NCI-H345 treated with DMSO at 0.1 percent for 48 hours (cell line): ENCODE results near the gene TCF25.
"Not testable (repeated sequence)": the region's sequence is repeated elsewhere in the genome, so short reads cannot be mapped to it uniquely, and the experiment has no call there.

Experiments
- DNase-seq: peaks from one replicate; lab custom pipeline; 2025; ENCODE audit not compliant: unreplicated experiment; lab: John Stamatoyannopoulos, UW

TCF25 gene

DNA sequence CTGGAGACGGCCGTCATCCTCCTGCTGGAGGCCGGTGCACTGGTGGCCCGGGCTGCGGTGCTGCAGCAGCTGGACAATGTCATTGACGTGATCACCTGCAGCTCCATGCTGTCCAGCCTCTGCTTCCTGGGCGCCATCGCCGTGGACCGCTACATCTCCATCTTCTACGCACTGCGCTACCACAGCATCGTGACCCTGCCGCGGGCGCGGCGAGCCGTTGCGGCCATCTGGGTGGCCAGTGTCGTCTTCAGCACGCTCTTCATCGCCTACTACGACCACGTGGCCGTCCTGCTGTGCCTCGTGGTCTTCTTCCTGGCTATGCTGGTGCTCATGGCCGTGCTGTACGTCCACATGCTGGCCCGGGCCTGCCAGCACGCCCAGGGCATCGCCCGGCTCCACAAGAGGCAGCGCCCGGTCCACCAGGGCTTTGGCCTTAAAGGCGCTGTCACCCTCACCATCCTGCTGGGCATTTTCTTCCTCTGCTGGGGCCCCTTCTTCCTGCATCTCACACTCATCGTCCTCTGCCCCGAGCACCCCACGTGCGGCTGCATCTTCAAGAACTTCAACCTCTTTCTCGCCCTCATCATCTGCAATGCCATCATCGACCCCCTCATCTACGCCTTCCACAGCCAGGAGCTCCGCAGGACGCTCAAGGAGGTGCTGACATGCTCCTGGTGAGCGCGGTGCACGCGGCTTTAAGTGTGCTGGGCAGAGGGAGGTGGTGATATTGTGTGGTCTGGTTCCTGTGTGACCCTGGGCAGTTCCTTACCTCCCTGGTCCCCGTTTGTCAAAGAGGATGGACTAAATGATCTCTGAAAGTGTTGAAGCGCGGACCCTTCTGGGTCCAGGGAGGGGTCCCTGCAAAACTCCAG lies 46.4 kb downstream of the TCF25 start:
- no peak for DNase-seq

DNA sequence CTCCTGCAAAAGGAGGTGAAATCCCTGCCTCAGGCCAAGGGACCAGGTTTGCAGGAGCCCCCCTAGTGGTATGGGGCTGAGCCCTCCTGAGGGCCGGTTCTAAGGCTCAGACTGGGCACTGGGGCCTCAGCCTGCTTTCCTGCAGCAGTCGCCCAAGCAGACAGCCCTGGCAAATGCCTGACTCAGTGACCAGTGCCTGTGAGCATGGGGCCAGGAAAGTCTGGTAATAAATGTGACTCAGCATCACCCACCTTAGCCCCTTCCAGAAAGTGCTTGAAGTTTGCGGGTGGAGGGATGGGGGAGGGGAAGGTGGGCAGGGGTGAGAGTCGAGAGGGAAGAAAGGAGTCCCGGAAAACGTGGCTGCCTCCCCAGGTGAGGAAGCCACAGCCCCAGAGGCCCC lies 47.3 kb downstream of the TCF25 start:
- DNase-seq: no peak

DNA sequence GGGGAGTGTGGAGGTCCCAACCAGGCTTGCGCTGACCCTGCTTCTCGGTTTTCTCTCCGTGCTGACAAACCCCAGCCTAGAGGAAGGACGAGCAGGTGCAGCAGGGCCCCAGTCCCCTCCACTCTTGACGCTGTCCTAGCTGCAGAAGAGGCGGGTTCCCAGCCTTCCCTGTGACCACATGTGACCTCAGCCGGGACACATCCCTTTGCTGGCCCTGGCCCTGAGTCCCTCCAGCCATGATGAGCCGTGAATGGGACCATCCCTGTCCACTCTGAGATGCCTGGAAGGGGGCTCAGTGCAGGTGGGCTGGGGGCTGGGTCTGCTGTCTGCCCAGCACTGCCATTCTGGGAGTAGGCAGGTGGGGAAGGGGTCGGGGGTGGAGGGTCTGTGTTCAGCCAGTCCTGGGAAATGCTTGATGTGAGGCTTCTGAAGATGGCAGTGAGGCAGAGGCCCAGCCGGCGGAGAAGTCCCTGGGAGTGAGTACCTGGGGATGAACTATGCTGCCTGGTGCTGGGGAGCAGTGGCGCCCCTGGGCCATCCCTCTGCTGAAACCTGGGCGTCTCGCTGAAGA lies 47.8 kb downstream of the TCF25 start:
- DNase-seq: no peak

DNA sequence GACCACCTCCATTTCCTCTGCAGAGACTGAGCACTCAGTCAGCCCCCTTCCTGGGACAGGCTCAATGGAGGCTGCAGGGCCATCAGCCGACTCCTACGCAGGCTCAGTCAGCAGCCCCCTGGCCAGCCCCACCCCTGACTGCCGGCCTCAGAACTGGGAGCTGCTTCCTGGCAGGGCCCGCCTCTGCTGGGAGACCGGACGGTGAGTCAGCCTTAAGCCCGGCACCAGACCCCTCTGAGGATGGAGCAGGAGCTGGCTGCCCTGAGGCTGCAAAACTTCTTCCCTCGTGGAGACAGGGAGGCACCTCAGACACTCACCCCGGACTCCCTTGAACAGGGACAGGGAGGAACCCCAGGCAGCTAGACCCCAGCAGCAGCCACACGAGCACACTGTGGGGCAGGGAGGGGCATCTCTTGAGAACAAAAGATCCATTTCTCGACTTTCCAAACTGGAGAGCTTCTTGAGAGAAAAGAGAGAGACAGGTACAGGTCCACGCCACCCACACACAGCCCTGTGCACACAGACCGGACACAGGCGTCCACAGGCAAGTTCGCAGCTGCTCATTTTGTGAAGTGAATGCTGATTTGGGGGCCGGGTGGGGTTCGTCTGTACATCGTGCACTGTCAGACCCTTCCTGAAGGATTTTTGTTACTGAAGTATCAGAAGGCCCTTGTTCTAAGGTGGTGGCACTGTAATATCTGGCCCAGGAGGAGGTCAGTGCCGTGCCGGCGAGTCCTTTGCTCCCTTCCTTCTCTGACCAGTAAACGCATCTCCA lies 48.5 kb downstream of the TCF25 start:
- DNase-seq: no peak

DNA sequence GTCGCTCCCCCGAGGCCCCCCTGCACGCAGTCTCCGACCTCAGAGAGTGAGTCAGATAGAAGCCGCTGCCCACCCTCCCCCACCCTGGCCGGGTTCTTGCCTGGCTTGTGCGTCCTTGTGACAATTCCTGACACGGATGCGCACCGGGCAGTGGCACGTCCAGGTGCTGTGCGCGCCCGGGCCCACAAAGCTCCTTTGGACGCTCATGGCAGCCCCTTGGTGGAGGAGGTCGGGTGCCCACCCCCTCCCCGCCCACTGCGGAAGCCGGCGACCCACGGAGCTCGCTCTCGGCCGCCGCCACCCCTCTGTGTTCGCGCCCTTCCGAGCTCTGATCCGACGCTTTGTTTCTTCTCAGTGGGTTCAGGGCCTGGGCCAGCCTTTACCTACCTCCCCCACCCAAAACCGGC lies 49.1 kb downstream of the TCF25 start:
- no peak for DNase-seq

DNA sequence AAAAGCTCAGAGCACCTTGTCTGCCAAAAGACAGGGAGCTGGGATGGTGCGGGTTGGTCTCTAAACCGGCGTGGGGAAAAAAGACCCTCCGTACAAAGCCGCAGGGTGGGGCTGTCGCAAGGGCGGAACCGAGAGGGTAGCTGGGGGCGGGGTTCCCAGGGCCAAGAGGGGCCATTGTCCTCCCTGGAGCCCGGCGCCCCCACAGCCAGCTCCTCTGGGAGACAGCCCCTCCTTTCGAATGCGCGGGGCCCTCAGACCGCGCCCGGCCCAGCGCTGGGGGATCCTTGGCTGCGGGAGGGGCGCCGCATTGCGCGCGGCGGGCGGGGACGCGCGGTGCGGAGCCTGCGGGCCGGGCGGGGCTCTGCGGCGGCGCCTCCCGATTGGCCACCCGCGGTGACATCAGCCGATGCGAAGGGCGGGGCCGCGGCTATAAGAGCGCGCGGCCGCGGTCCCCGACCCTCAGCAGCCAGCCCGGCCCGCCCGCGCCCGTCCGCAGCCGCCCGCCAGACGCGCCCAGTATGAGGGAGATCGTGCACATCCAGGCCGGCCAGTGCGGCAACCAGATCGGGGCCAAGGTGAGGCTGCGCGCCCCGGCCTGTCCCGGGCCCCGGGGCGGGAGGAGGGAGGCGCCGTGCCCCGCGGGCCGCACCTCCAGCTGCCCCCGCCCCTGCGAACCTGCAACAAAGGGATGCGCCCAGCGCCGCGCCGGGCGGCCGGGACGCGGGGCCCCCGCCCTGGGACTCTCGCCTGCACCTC lies 49.7 kb downstream of the TCF25 start, which contains the start of gene TUBB3:
TSS of gene TUBB3 (plus strand) at position 459 of the 756 bp plus-strand sequence. CDS start at position 519, 60 bp downstream.
- peak; percentile 48 for DNase-seq

DNA sequence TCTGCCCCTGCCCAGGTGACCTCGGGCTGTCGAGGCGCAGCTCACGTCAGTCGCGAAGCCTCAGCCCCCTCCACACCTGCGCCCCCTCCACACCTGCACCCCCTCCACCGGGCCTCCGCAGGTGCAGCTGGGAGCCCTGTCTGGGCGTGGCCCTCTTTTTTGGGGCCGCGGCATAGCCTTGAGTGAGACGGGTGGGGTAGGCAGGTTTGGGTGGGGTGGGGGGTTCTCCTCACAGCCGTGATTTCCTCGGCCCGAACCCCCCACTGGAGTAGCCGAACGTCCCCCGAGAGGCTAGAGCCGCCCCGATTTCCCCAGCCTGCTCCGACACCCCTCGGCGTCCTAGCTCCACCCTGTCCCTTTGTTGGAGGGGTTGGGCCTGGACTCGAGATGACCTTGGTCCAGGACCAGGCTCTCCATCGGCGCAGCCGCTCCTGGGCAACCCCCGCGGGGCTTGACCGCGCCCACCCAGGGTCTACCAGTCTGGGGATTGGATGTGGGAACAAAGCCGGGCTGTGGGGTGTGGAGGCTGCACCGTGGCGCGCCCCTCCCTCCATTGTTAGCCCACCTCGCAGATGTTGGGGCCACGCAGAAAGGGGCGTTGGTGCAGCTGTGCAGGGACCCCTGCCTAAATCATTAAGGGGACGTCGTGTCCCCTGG lies 50.4 kb downstream of the TCF25 start:
- no peak for DNase-seq

DNA sequence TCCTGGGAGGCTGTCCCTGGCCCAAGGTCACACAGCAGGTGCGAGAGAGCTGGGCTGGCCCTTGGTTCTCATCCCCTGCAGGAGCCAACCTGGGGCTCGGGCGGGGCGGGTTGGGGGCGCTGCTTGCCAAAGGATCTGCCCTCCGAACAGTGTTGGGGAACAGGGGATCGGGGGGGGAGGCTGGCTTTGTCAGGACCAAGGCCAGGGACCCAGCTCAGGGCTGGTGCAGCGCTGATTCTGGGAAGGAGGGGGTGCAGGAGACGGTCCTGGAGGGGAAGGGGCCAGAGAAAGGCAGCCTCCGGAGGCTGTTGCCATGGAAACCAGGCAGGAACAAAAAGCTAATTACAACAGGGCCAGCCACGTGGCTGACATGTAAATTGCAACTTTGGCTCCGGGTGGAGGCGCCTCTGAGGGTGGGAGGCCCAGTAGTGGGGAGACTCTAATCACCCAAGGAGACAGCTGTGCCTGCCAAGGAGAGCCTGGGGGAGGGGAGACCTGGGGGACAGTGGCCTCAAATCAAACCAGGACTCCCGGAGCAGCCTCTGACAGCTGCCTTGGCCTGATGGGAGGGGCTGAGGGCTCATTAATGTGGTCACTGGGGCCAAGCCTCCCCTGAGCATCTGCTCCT lies 51.0 kb downstream of the TCF25 start:
- no peak for DNase-seq

DNA sequence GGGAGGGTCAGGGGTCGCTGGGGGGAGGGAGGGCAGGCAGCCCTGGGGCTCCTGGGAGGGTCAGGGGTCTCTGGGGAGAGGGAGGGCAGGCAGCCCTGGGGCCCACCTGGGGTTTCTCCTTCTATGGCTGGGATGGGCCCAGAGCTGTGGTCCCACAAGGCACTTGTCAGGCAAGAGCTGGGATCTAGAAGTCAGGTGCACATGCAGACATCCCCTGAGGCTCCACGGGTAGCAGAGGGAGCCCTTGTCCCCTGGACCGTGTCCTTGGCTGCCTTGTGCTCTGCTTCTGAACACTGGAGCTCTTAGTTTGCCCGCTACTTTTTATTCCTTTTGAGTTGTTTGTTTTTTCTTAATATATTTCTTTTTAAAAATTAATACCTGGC lies 51.5 kb downstream of the TCF25 start:
- DNase-seq: no peak

DNA sequence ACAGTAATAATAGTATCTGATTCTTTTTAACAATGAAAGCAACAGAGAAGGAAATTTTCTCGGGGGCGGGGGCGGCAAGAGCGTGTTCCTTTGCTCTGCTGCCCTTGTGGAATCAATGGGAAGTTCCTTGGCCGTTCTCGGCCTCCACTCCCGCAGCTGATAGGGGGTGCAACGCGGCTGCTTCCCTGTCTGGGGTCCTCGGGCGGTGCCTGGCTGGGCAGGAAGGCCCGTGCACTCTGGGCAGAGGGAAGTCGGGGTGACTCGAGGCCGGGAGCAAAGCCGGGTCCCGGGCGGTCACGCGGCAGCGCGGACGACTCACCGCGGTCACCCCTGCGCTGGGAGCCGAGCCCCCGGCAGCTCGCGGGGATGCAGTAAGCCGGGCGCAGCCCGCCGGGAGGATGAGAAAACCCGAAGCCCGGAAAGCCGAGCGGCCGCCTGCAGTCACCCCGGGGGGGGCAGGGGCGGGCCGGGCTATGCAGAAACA lies 52.2 kb downstream of the TCF25 start:
- no peak for DNase-seq

DNA sequence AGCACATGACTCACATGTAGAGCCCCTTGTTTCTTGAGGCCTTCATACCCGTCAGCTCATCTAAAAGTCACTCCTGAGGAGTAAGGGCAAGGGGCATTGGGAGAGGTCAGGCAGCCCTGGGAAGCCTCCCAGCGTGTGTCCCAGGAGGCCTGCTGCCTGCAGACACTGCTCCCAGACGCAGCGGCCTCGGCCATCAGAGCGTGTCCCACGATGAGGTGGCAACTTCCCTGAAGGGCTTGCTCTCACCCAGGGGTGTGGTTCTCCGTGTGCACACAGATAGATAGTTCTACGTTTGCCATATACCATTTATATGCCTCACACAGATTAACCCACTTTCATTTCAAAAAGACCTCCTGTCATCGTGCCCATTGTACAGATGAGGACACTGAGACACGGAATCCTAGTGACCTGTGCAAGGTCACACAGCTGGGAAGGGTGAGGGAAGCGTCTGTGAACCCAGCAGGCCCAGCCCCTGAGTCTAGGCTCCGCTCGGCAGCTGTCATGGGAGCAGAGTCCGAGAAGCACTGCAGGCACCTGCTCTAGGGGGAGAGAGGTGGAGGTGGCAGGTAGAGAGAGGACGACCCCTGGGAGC lies 58.0 kb downstream of the TCF25 start:
- DNase-seq: no peak

DNA sequence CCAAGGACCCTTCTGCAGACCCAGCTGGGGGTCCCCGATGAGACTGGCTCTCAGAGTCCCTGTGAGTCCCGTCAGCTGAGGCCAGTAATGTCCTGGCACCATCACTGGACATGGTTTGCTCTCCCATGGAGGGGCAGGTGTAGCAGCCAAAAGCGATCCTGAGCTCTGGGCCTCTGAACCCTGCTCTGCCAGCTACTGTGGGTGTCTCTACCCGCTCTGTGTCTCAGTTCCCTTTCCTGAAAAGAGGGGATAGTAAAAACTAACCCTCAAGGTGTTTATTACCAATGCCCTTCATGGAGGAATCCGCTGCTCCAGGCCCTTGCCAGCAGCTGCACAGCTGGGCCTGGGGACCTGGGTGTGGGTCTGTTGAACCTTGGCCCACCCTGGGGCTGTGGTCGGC lies 58.6 kb downstream of the TCF25 start:
- no peak for DNase-seq

DNA sequence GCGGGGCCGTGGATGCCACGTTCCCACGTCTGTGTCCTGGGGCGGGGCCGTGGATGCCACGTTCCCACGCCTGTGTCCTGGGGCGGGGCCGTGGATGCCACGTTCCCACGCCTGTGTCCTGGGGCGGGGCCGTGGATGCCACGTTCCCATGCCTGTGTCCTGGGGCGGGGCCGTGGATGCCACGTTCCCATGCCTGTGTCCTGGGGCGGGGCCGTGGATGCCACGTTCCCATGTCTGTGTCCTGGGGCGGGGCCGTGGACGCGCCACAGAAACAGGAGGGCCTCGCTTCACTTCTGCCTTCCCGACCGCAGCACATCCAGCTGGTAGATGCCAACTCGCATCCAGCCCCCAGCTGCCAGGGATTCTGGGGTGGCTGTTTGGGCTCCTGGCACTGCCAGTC lies 60.6 kb downstream of the TCF25 start:
- not testable (repeated sequence) for DNase-seq

DNA sequence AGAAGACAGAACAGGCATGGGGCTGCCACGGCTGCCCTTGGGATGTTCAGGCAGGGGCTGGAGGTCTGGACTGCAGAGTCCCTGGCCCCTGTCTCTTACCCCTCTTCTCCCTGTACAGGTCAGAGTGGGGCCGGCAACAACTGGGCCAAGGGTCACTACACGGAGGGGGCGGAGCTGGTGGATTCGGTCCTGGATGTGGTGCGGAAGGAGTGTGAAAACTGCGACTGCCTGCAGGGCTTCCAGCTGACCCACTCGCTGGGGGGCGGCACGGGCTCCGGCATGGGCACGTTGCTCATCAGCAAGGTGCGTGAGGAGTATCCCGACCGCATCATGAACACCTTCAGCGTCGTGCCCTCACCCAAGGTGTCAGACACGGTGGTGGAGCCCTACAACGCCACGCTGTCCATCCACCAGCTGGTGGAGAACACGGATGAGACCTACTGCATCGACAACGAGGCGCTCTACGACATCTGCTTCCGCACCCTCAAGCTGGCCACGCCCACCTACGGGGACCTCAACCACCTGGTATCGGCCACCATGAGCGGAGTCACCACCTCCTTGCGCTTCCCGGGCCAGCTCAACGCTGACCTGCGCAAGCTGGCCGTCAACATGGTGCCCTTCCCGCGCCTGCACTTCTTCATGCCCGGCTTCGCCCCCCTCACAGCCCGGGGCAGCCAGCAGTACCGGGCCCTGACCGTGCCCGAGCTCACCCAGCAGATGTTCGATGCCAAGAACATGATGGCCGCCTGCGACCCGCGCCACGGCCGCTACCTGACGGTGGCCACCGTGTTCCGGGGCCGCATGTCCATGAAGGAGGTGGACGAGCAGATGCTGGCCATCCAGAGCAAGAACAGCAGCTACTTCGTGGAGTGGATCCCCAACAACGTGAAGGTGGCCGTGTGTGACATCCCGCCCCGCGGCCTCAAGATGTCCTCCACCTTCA lies 61.5 kb downstream of the TCF25 start:
- DNase-seq: no peak

DNA sequence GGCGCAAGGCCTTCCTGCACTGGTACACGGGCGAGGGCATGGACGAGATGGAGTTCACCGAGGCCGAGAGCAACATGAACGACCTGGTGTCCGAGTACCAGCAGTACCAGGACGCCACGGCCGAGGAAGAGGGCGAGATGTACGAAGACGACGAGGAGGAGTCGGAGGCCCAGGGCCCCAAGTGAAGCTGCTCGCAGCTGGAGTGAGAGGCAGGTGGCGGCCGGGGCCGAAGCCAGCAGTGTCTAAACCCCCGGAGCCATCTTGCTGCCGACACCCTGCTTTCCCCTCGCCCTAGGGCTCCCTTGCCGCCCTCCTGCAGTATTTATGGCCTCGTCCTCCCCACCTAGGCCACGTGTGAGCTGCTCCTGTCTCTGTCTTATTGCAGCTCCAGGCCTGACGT lies 62.2 kb downstream of the TCF25 start:
- DNase-seq: not testable (repeated sequence)

DNA sequence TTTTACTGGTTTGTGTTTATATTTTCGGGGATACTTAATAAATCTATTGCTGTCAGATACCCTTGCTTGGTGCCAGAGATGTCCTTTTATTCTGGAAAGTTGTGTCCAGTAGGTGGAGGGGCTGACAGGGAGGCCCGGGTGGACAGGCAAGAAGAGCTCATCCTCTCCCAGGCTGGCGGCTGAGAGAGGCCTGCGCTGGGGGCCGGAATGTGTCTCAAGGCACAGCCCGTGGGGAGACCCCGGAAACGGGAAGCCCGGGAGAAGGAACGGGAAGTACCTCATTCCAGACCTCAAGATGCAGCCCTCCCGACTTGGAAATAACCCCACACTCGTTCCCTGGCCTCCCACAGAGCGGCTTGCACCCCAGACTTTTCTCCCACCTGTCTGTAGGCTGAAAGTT lies 62.6 kb downstream of the TCF25 start:
- no peak for DNase-seq

DNA sequence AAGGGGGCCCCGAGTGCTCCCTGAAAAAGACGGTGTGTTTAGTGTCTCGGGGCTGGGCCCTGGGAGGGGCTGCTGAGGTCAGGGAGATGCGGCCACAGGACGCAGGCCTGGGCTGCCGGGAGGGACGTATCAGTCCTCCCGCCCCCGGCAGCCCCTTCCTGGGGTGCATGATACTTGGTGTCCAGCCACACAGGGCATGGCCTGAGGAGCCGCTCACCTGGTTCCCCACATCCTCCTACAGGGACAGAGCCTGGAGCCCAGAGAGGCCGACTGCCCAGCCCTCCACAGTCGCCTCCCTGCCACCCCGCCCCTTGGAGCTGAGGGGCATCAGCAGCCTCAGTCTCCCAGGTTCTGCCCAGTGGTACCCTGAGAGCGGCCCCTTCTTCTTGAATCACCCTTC lies 63.1 kb downstream of the TCF25 start:
- DNase-seq: no peak

DNA sequence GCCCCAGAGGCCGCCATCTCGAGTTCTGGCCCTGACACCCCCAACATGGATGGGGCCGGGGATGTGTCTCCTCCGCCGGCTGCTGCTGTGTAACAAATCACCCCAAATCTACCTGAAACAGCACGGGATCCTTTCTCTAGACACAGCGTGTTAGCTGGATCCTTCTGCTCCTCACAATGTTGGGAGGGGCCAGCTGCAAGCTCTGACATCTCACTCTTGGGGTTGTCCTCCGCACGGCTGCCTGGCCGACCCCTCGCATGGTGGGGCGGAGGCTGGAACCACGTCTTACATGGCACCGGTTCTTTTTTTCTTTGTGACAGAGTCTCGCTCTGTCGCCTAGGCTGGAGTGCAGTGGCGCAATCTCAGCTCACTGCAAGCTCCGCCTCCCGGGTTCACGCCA lies 63.6 kb downstream of the TCF25 start:
- no peak for DNase-seq
